Suprapubic skin (tissue), 3 donors: Measurements from ENCODE around the gene FOXQ1.

Experiments
- POLR2AphosphoS5 ChIP-seq, 3 donors: sonication (generic); formaldehyde crosslinking; IDR thresholded peaks; one replicate each; pipeline ENCODE4 v1.6.1; 2017; ENCODE audit warnings: antibody characterized with exemption in 3 of 3
- TF ChIP-seq, protein P1 (sequence below), 2 donors: fragments of 200-600 bp in 1 of 2; fragments of 450-650 bp in 1 of 2; sonication (generic) in 1 of 2; IDR thresholded peaks; one replicate each; pipeline ENCODE4 v1.5.1; 2016 to 2019; ENCODE audit warnings: antibody characterized with exemption in 2 of 2, mild to moderate bottlenecking in 1 of 2, moderate library complexity in 1 of 2

DNA sequence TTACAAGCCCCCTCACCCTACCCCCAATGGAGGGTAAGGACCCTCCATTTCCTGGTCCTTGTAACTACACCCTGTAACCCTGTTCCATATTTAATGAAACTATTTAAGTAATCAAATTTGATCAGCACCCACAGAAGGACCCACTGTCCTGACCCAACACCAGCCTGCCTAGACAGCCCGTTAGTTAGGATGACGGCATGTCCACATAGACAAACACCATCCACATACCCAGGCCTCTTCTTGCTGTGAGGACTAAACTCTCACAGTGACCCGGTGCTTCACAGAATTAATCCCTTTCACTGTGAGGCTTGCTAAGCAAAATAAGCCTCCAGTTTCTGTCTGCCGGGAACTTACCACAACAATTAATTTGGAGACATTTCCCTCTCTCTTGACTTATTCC is 32.8 kb upstream of the FOXQ1 start:
- TF ChIP-seq, protein P1, sequence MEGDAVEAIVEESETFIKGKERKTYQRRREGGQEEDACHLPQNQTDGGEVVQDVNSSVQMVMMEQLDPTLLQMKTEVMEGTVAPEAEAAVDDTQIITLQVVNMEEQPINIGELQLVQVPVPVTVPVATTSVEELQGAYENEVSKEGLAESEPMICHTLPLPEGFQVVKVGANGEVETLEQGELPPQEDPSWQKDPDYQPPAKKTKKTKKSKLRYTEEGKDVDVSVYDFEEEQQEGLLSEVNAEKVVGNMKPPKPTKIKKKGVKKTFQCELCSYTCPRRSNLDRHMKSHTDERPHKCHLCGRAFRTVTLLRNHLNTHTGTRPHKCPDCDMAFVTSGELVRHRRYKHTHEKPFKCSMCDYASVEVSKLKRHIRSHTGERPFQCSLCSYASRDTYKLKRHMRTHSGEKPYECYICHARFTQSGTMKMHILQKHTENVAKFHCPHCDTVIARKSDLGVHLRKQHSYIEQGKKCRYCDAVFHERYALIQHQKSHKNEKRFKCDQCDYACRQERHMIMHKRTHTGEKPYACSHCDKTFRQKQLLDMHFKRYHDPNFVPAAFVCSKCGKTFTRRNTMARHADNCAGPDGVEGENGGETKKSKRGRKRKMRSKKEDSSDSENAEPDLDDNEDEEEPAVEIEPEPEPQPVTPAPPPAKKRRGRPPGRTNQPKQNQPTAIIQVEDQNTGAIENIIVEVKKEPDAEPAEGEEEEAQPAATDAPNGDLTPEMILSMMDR (IDR thresholded peaks at IDR 0.05): no peak
- TF ChIP-seq POLR2AphosphoS5 (IDR thresholded peaks at IDR 0.05): no peak
